ENCODE data around the gene FGFR3.

The FGFR3 gene

GRCh38 chr4:1799387-1800375 lies 6.6 kb downstream of the FGFR3 start:
- no peak for DNase-seq (ENCODE audit: low read depth, low spot score)
- no peak overlapping the region for H3K27ac ChIP-seq

DNA sequence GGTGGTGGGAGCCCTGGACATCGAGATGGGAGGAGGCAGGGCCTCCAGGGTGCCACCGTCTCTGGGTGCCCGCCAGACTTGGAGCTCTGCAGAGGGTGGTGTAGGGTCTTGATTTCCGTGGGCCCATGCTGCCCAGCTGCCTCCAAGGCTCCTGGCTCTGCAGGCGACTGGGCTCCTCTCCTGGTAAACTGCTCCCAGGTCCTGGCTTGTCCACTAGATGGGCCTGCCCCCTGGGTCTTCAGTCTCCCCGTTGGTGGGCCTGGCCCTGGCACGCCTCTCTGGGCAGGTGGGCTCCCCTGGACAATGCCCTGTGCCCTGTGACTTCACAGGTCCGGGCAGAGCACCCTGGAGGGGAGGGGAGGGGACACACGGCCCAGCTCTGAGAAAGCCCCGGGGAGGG lies 7.7 kb downstream of the FGFR3 start:
- DNase-seq (ENCODE audit: low read depth, low spot score), result no peak
- H3K27ac ChIP-seq, result no peak overlapping the region

GRCh38 chr4:1801286-1801958 lies 8.3 kb downstream of the FGFR3 start:
- DNase-seq (ENCODE audit: low read depth, low spot score), result no peak
- no peak overlapping the region for H3K27ac ChIP-seq

GRCh38 chr4:1802151-1802715 lies 9.1 kb downstream of the FGFR3 start:
- no peak overlapping the region for H3K27ac ChIP-seq
- DNase-seq (ENCODE audit: low read depth, low spot score), result no peak

DNA sequence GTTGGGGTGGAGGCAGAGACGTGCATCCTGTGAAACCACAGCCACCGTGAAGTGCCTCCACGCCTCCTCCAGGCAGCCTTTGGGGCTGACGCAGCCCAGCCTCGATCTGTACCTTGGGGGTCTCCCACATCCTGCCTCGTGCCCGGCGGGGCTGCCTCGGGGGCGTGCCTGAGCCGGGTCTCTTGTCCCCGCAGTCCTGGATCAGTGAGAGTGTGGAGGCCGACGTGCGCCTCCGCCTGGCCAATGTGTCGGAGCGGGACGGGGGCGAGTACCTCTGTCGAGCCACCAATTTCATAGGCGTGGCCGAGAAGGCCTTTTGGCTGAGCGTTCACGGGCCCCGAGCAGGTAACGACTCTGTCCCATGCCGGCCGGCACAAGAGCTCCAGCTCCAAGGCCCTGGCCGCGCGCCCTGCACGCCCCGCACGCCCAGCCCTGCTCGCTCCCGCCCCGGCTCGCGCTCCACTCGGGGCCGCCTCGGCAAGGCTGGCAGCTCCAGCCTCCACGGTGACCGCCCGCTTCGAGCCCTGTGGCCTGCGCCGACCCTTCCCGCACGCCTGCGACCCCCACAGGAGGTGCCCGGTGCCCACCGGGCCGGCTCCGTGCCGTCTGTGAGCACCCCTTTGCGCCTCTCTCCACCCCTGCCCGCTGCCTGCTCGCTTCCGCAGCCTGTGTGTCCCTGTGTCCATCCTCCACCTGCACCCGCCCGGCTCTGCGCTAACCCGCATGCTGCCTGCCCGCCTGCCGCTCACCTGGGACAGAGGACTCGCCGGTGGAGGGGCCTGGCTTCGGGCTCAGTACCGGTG lies 9.8 kb downstream of the FGFR3 start:
- no peak overlapping the region for H3K27ac ChIP-seq
- DNase-seq (ENCODE audit: low read depth, low spot score), result no peak

DNA sequence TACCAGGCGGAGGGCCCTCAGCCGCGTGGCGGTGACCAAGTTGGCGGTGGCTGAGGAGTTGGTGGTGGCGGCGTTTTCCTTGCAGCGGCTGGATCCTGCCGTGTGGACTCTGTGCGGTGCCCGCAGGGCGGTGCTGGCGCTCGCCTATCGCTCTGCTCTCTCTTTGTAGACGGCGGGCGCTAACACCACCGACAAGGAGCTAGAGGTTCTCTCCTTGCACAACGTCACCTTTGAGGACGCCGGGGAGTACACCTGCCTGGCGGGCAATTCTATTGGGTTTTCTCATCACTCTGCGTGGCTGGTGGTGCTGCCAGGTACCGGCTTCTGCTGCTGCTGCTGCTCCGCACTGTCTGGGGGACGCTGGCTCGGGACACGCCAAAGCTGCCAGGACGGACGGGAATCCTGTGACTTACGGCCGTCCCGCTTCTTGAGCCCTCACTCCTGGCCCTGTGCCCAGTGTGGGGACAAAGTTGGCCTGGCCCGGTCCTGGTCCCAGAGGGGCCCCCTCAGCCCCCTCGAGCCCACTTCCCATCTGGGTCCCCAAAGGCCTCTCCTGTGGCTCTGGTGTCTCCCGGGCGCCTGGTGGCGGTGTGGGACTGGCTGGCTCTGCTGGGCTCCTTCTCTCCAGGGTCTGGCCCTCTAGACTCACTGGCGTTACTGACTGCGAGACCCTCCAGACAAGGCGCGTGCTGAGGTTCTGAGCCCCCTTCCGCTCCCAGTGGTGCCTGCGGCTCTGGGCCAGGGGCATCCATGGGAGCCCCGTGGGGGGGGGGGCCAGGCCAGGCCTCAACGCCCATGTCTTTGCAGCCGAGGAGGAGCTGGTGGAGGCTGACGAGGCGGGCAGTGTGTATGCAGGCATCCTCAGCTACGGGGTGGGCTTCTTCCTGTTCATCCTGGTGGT lies 10.7 kb downstream of the FGFR3 start:
- H3K27ac ChIP-seq, result no peak overlapping the region
- no peak for DNase-seq (ENCODE audit: low read depth, low spot score)

GRCh38 chr4:1804638-1805492 lies 11.8 kb downstream of the FGFR3 start:
- no peak for DNase-seq (ENCODE audit: low read depth, low spot score)
- no peak overlapping the region for H3K27ac ChIP-seq

DNA sequence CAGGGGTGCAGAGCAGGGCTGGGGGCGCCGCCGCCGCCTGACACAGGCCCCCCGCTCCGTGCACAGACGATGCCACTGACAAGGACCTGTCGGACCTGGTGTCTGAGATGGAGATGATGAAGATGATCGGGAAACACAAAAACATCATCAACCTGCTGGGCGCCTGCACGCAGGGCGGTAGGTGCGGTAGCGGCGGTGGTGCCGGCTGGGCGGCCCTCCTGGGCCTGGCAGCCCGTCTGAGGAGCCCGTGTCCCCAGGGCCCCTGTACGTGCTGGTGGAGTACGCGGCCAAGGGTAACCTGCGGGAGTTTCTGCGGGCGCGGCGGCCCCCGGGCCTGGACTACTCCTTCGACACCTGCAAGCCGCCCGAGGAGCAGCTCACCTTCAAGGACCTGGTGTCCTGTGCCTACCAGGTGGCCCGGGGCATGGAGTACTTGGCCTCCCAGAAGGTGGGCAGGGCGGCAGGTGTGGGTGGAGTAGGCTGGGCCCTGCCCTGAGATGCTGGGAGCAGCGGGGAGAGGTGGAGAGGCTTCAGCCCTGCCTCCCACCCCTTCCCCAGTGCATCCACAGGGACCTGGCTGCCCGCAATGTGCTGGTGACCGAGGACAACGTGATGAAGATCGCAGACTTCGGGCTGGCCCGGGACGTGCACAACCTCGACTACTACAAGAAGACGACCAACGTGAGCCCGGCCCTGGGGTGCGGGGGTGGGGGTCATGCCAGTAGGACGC lies 12.6 kb downstream of the FGFR3 start:
- no peak for DNase-seq (ENCODE audit: low read depth, low spot score)
- H3K27ac ChIP-seq, result no peak overlapping the region

DNA sequence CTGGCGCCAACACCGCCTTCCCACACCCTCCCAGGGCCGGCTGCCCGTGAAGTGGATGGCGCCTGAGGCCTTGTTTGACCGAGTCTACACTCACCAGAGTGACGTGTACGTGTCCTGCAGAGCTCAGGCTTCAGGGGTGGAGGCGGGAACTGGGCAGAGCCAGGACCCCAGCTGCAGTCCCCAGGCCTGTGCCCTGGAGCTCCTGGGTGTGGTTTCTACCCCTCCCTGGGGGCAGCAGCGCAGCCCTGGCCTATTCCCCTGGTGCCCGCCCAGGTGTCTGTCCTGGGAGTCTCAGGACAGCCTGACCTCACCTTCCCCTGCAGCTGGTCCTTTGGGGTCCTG lies 13.1 kb downstream of the FGFR3 start:
- DNase-seq (ENCODE audit: low read depth, low spot score), result no peak
- H3K27ac ChIP-seq, result no peak overlapping the region

DNA sequence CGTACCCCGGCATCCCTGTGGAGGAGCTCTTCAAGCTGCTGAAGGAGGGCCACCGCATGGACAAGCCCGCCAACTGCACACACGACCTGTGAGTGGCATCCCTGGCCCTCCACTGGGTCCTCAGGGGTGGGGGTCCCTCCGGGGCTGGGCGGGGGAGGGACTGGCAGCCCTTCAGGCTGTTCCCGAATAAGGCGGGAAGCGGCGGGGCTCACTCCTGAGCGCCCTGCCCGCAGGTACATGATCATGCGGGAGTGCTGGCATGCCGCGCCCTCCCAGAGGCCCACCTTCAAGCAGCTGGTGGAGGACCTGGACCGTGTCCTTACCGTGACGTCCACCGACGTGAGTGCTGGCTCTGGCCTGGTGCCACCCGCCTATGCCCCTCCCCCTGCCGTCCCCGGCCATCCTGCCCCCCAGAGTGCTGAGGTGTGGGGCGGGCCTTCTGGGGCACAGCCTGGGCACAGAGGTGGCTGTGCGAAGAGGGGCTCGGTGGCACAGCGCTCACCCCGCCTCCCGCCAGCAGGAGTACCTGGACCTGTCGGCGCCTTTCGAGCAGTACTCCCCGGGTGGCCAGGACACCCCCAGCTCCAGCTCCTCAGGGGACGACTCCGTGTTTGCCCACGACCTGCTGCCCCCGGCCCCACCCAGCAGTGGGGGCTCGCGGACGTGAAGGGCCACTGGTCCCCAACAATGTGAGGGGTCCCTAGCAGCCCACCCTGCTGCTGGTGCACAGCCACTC lies 13.7 kb downstream of the FGFR3 start:
- H3K27ac ChIP-seq, result no peak overlapping the region
- DNase-seq (ENCODE audit: low read depth, low spot score), result no peak

- no peak for DNase-seq (ENCODE audit: low read depth, low spot score)
- no peak overlapping the region for H3K27ac ChIP-seq
These were observed 14.3 kb downstream of the FGFR3 start for GRCh38 chr4:1807332-1807777.

DNA sequence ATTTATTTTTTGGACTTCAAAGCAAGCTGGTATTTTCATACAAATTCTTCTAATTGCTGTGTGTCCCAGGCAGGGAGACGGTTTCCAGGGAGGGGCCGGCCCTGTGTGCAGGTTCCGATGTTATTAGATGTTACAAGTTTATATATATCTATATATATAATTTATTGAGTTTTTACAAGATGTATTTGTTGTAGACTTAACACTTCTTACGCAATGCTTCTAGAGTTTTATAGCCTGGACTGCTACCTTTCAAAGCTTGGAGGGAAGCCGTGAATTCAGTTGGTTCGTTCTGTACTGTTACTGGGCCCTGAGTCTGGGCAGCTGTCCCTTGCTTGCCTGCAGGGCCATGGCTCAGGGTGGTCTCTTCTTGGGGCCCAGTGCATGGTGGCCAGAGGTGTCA lies 15.3 kb downstream of the FGFR3 start:
- DNase-seq (ENCODE audit: low read depth, low spot score), result no peak
- no peak overlapping the region for H3K27ac ChIP-seq

GRCh38 chr4:1808851-1809753 lies 16.0 kb downstream of the FGFR3 start:
- H3K27ac ChIP-seq, result no peak overlapping the region
- DNase-seq (ENCODE audit: low read depth, low spot score), result no peak

- DNase-seq (ENCODE audit: low read depth, low spot score), result no peak
These were observed 16.8 kb downstream of the FGFR3 start for GRCh38 chr4:1809754-1810502.

DNA sequence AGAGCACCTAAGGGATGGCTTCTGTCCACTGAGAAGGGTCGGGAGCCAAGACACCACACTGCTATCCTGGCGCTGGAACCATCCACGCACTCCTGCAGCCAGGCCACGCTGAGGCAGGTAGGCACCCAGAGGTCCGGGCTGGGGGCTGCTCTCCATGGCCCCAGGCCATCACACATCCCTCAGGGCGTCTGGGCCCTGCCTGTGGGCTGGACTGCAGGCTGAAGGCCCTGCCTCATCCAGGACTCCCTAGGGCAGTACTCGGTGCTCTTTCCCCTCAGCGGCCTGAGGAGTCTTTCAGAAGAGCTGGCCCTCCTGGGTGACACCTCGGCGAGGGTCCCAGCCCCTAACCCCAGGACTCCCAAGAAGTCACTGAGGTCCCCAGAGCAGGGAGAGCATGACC lies 17.7 kb downstream of the FGFR3 start:
- H3K27ac ChIP-seq, result no peak overlapping the region
- no peak for DNase-seq (ENCODE audit: low read depth, low spot score)

More at GRCh38 chr4:1809754-1810502, 16.8 kb downstream of the FGFR3 start:
- H3K27ac ChIP-seq, result no peak overlapping the region
